ENCODE measurements around the gene ARID5B. TPM values are rescaled to one million over a fixed set of nuclear protein-coding genes. Genes with fewer than 3 reads are reported as not detected.
A peak's percentile ranks its signal among the peaks of the same experiment; 100 is the strongest.

ARID5B gene
- total and polyA plus RNA-seq, 2 donors (not counting 1 experiment from before 2014, with no cell fraction given), result 118 to 145 TPM

GRCh38 chr10:62050346-62050892 lies 148.9 kb downstream of the ARID5B start:
- Histone ChIP-seq H3K4me1 (ENCODE audit: control insufficient read depth, extremely low read depth, insufficient read depth, low read length) (peaks cover 41% of the 10 kb centered on the region), H3K27ac (ENCODE audit: insufficient read depth, low read length) (peak overlapping the region; percentile 94), H3K79me2 (ENCODE audit: control insufficient read depth, insufficient read depth, low read length) (peaks cover 88% of the 10 kb centered on the region), H3K27me3 (ENCODE audit: control insufficient read depth, insufficient read depth, low read length) (no peaks in the 10 kb centered on the region), H4K20me1 (ENCODE audit: control insufficient read depth, extremely low read depth, insufficient read depth, low read length) (no peaks in the 10 kb centered on the region), H2AFZ (ENCODE audit: low read length) (no peak overlapping the region), H3K4me2 (ENCODE audit: extremely low read depth, insufficient read depth, low read length) (peak overlapping the region; percentile 80), H3K9me3 (ENCODE audit: control insufficient read depth, insufficient read depth, low read depth, low read length) (no peaks in the 10 kb centered on the region), H3K36me3 (ENCODE audit: control insufficient read depth, insufficient read depth, low read length) (peaks cover 22% of the 10 kb centered on the region), H3K9ac (ENCODE audit: insufficient read depth, low read length) (peak overlapping the region; percentile 70), H3K4me3 (replicated peaks in 1 of 4; ENCODE audit: control extremely low read depth in 1 of 4, insufficient read depth in 1 of 4, low read depth in 3 of 4, low read length in 4 of 4) (peak overlapping the region; percentile 74 to 99 (median 78))
- TF ChIP-seq EZH2 (IDR thresholded peaks at IDR 0.05; ENCODE audit: low read length, missing control alignments), result no peak
- TF ChIP-seq CTCF (conservative IDR thresholded peaks at IDR 0.05 in 1 of 2, IDR thresholded peaks at IDR 0.05 in 1 of 2; ENCODE audit: low read depth in 1 of 2, low read length in 2 of 2), result no peak
- peak in 1 of 2 donors; percentile 24 for DNase-seq (ENCODE audit: low read depth in 2 of 2)

GRCh38 chr10:62050893-62051433 lies 149.5 kb downstream of the ARID5B start:
- Histone ChIP-seq H3K79me2 (ENCODE audit: control insufficient read depth, insufficient read depth, low read length) (peaks cover 93% of the 10 kb centered on the region), H3K27ac (ENCODE audit: insufficient read depth, low read length) (peak overlapping the region; percentile 94), H3K9me3 (ENCODE audit: control insufficient read depth, insufficient read depth, low read depth, low read length) (no peaks in the 10 kb centered on the region), H2AFZ (ENCODE audit: low read length) (no peak overlapping the region), H3K9ac (ENCODE audit: insufficient read depth, low read length) (peak overlapping the region; percentile 70), H3K27me3 (ENCODE audit: control insufficient read depth, insufficient read depth, low read length) (no peaks in the 10 kb centered on the region), H3K36me3 (ENCODE audit: control insufficient read depth, insufficient read depth, low read length) (peaks cover 22% of the 10 kb centered on the region), H4K20me1 (ENCODE audit: control insufficient read depth, extremely low read depth, insufficient read depth, low read length) (no peaks in the 10 kb centered on the region), H3K4me2 (ENCODE audit: extremely low read depth, insufficient read depth, low read length) (peak overlapping the region; percentile 80), H3K4me3 (replicated peaks in 1 of 4; ENCODE audit: control extremely low read depth in 1 of 4, insufficient read depth in 1 of 4, low read depth in 3 of 4, low read length in 4 of 4) (peak overlapping the region; percentile 74 to 99 (median 78)), H3K4me1 (ENCODE audit: control insufficient read depth, extremely low read depth, insufficient read depth, low read length) (peaks cover 37% of the 10 kb centered on the region)
- peak; percentile 93 to 96 for DNase-seq (ENCODE audit: low read depth in 2 of 2)
- no peak for TF ChIP-seq CTCF (conservative IDR thresholded peaks at IDR 0.05 in 1 of 2, IDR thresholded peaks at IDR 0.05 in 1 of 2; ENCODE audit: low read depth in 1 of 2, low read length in 2 of 2)
- TF ChIP-seq EZH2 (IDR thresholded peaks at IDR 0.05; ENCODE audit: low read length, missing control alignments), result no peak

- no peaks in the 10 kb centered on the region for H4K20me1 ChIP-seq (ENCODE audit: control insufficient read depth, extremely low read depth, insufficient read depth, low read length)
- H3K9me3 ChIP-seq (ENCODE audit: control insufficient read depth, insufficient read depth, low read depth, low read length), result no peaks in the 10 kb centered on the region
- H2AFZ ChIP-seq (ENCODE audit: low read length), result no peak overlapping the region
- peak overlapping the region; percentile 2 for H3K27ac ChIP-seq (ENCODE audit: insufficient read depth, low read length)
- peaks cover 99% of the 10 kb centered on the region for H3K79me2 ChIP-seq (ENCODE audit: control insufficient read depth, insufficient read depth, low read length)
- H3K4me2 ChIP-seq (ENCODE audit: extremely low read depth, insufficient read depth, low read length), result peak overlapping the region; percentile 80
- no peak for DNase-seq (ENCODE audit: low read depth in 2 of 2)
- peaks cover 32% of the 10 kb centered on the region for H3K4me1 ChIP-seq (ENCODE audit: control insufficient read depth, extremely low read depth, insufficient read depth, low read length)
- H3K9ac ChIP-seq (ENCODE audit: insufficient read depth, low read length), result no peak overlapping the region
- H3K27me3 ChIP-seq (ENCODE audit: control insufficient read depth, insufficient read depth, low read length), result no peaks in the 10 kb centered on the region
- peaks cover 22% of the 10 kb centered on the region for H3K36me3 ChIP-seq (ENCODE audit: control insufficient read depth, insufficient read depth, low read length)
- TF ChIP-seq CTCF (conservative IDR thresholded peaks at IDR 0.05 in 1 of 2, IDR thresholded peaks at IDR 0.05 in 1 of 2; ENCODE audit: low read depth in 1 of 2, low read length in 2 of 2) (no peak), EZH2 (IDR thresholded peaks at IDR 0.05; ENCODE audit: low read length, missing control alignments) (no peak)
- peak overlapping the region; percentile 43 to 99 (median 78) for H3K4me3 ChIP-seq (replicated peaks in 1 of 4; ENCODE audit: control extremely low read depth in 1 of 4, insufficient read depth in 1 of 4, low read depth in 3 of 4, low read length in 4 of 4)
Measured at GRCh38 chr10:62052276-62052675, 150.8 kb downstream of the ARID5B start.

Measured in fibroblast of lung (primary cell).